Measurements from ENCODE around the gene TRAF1. TPM values are rescaled to one million over a fixed set of nuclear protein-coding genes. Genes with fewer than 3 reads are reported as not detected.

TRAF1 gene
- total RNA-seq, 4 donors from 2014 or later: 12.3 to 21.0 (median 19.8) TPM

DNA sequence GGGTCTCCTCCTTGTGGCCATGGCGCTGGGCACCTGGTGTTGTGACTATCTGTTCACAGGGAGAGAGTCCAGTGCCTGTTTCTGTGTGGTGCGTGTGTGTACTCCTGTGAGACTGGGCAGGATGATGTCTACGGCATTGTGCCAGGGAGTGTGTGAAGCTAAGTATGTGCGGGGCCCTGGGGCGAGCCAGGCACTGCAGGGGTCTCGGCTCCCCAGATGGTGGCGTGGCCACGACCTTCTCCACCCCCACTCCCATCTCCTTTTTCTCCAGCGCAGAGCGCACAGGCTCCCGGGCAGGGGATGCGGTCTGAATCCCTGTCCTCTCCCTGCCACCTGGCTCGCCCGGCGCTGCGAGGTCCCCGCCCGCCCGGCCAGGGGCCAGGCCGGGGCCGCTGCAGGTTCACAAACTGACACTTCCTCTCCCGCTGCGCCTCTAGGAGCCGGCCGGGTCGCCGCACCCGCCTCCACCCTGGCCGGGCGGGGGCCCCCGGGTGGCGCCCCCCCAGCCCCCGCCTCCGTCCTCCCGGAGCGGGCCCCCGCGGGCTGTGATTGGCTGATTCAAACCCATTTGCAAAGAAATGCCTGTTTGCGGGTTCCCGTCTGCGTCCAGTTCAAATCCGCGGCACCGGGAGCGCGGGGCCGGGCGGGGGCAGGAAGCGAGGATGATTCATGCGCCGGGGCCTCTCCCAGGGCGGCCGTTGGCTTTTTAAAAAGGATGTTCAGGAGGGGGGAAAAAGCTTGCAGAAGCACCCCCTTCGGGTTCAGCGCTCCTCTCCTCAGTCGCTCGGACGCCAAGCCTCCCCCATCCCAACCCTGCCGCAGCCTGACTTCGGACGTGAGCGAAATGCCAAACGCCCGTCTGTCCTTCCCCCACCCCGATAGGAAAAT, 50.4 kb downstream of the TRAF1 start:
- WGBS, 2 donors: 2 to 4% methylated on average over 49 to 64 of the region's 65 CpGs
- Histone ChIP-seq H3K4me3 (peak overlapping the region; percentile 60 to 86 (median 78)), H3K4me1 (peaks cover 0 to 27% (median 14%) of the 10 kb centered on the region in 4 donors), H3K27ac (peak overlapping the region; percentile 89 to 99 (median 98)), H3K36me3 (peaks cover 0 to 30% (median 0%) of the 10 kb centered on the region in 3 donors), H3K27me3 (no peaks in the 10 kb centered on the region), H3K9me3 (no peaks in the 10 kb centered on the region)
- TF ChIP-seq EP300 (IDR thresholded peaks at IDR 0.05) (peak in 1 of 2 donors; percentile 85), CTCF (IDR thresholded peaks at IDR 0.05) (no peak), POLR2A (IDR thresholded peaks at IDR 0.05) (peak; percentile 27 to 53)
- DNase-seq (ENCODE audit: low spot score in 2 of 2): peak; percentile 66 to 70

DNA sequence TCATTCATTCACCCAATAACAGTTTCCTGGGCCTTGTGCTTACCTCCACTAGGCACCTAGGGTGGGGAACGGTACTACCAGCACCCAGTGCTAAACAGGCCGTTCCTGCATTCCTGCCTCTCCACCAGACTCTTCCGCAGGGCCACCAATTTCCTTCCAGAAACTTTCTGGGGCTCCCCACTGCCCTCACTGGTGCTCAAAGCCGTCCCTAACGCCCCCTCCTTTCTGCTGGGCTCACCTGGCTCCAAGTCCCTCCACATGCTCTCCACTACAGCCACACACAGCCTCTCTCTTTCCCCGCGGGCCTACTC, 51.0 kb downstream of the TRAF1 start:
- H3K9me3 ChIP-seq: no peaks in the 10 kb centered on the region
- H3K4me3 ChIP-seq: peak overlapping the region in 2 of 4 donors; percentile 82 to 86
- TF ChIP-seq CTCF (IDR thresholded peaks at IDR 0.05) (no peak), EP300 (IDR thresholded peaks at IDR 0.05) (no peak), POLR2A (IDR thresholded peaks at IDR 0.05) (no peak)
- no peaks in the 10 kb centered on the region for H3K27me3 ChIP-seq
- peaks cover 0 to 30% (median 0%) of the 10 kb centered on the region in 3 donors for H3K36me3 ChIP-seq
- 46 to 57% methylated on average over 7 of the region's 7 CpGs for WGBS, 2 donors
- no peak for DNase-seq (ENCODE audit: low spot score in 2 of 2)
- peak overlapping the region; percentile 89 to 99 (median 98) for H3K27ac ChIP-seq
- H3K4me1 ChIP-seq: peaks cover 0 to 27% (median 14%) of the 10 kb centered on the region in 4 donors

DNA sequence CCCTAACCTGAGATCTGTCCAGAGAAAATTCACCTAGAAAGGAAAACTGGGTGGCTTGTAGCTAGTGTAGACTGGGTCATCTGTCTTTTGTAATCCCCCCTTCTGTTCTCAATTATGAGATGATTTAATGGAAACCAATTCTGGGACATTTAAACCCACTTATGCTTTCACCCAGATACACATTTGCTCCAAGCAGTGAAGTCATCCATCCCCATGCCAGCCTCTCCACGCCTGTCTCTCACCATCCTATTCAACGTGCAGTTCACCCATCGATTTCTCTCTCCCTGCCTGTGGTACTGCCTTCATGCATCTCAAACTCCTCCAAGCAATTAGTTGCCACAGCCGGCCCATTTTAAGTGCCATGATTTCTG, 51.4 kb downstream of the TRAF1 start:
- H3K27me3 ChIP-seq: no peaks in the 10 kb centered on the region
- peaks cover 0 to 27% (median 14%) of the 10 kb centered on the region in 4 donors for H3K4me1 ChIP-seq
- no peak overlapping the region for H3K4me3 ChIP-seq
- no peaks in the 10 kb centered on the region for H3K9me3 ChIP-seq
- no peak for DNase-seq (ENCODE audit: low spot score in 2 of 2)
- TF ChIP-seq EP300 (IDR thresholded peaks at IDR 0.05) (no peak), CTCF (IDR thresholded peaks at IDR 0.05) (no peak), POLR2A (IDR thresholded peaks at IDR 0.05) (no peak)
- H3K27ac ChIP-seq: peak overlapping the region in 3 of 4 donors; percentile 98 to 99 (median 98)
- 61 to 62% methylated on average over 4 of the region's 4 CpGs for WGBS, 2 donors
- H3K36me3 ChIP-seq: peaks cover 0 to 32% (median 0%) of the 10 kb centered on the region in 3 donors

DNA sequence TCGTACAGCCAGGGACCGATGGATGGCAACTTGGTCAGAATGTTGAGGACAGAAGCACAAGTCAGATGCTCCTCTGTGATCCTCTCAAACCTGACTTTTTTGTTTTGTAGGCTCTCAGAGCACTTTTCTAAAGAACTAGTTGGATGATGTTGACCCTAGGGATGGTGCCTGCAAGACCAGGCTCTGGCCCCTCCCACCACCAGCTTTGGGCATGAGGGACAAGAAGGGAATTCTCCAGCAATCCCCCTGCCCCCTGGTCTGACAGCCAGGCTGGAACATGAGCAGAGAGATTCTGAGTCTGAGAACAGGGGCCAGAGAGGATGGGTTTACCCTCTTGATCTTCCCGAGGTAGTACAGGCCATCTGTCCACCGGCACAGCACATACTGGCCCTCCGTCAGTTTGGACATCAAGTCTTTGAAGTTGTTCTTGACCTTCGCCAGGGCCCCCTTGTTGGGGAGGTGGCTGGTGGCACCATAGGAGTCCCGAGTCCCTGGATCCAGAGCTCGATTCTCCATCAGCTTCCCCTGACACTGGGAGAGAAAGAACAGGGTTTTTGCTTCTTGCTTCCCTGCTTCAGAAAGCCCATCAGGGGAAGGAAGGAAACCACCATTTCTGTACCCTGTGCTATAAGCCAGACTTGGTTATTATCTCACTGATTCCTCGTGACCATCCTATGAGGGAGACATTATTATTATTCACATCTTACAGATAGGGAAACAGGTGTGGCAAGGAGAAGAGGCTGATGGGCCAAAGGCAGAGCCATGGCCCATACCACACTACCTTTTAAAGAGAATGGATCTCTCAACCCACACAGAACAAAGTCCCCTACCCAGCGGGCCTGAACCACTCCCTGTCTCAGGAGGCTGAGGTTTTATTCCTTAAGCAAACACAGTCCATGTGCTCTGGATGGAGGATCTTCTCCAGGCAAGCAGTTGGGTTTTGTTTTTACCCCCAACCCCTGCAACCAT, 52.1 kb downstream of the TRAF1 start:
- Histone ChIP-seq H3K36me3 (peaks cover 0 to 38% (median 0%) of the 10 kb centered on the region in 3 donors), H3K27ac (peak overlapping the region in 3 of 4 donors; percentile 98 to 99 (median 98)), H3K4me3 (no peak overlapping the region), H3K27me3 (no peaks in the 10 kb centered on the region), H3K9me3 (no peaks in the 10 kb centered on the region), H3K4me1 (peaks cover 0 to 32% (median 16%) of the 10 kb centered on the region in 4 donors)
- TF ChIP-seq CTCF (IDR thresholded peaks at IDR 0.05): no peak
- TF ChIP-seq EP300 (IDR thresholded peaks at IDR 0.05): no peak
- TF ChIP-seq POLR2A (IDR thresholded peaks at IDR 0.05): no peak
- DNase-seq (ENCODE audit: low spot score in 2 of 2): no peak
- WGBS, 2 donors: 87 to 91% methylated on average over 10 of the region's 10 CpGs

Measured in tibial nerve (tissue), 4 donors.